ENCODE data around the gene SMAD1. TPM values are rescaled to one million over a fixed set of nuclear protein-coding genes. Genes with fewer than 3 reads are reported as not detected.

The SMAD1 gene
- polyA plus RNA-seq, 3 donors from 2014 or later: 1.3 to 4.5 (median 2.5) TPM

DNA sequence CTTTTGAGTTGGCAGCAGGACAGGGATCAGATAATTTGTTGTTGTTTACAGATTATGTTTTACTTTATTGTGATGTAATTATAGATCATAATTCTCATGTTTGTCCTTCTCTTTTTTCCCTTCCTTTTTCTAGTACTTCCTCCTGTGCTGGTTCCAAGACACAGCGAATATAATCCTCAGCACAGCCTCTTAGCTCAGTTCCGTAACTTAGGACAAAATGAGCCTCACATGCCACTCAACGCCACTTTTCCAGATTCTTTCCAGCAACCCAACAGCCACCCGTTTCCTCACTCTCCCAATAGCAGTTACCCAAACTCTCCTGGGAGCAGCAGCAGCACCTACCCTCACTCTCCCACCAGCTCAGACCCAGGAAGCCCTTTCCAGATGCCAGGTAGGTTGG is 58.0 kb downstream of the SMAD1 start:
- Mint-ChIP-seq H3K9me3 (no peaks in the 10 kb centered on the region), H3K36me3 (no peaks in the 10 kb centered on the region), H3K27ac (no peak overlapping the region), H3K27me3 (ENCODE audit: low read depth in 3 of 3) (peaks cover 0 to 6% (median 0%) of the 10 kb centered on the region in 3 donors), H3K4me3 (no peak overlapping the region), H3K4me1 (no peaks in the 10 kb centered on the region)
- DNase-seq: no peak

DNA sequence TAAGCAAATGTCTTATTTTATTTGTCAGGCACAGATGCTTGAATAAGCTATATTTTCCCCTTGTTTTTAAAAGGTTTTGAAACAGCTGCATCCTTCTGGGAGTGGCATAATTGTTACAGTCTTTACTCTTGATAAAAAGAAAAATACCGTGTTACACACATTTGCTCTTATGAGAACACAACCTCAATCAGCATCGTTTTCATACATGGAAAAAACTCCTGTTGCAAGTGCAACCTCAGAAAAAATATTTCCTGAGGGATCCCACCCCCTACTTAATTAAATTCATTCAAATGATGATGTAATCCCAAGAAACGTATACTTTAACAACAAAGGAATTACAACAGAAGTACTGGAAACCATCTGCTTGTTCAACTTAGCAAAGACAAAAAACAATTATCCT is 58.6 kb downstream of the SMAD1 start:
- no peaks in the 10 kb centered on the region for H3K36me3 Mint-ChIP-seq

DNA sequence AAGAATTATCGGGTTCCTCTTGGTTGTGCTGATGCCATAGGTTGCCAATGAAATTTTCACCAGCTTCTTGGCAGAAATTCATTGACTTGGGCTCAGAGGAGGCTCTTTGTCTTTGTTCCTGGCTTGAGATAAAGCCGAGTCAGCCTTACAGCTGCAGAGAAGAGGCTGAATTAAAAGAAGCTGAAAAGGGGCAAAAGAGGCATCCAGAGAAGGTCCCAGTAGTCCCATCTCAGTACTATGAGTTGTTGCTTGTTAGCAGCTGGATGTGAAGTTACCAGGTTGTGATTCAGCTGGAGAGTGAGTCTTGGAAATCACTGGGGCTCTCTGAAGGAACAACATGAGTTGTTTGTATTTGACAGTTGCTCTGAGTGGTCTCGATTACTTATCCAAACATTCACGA is 59.7 kb downstream of the SMAD1 start:
- peaks cover 0 to 8% (median 0%) of the 10 kb centered on the region in 3 donors for H3K27me3 Mint-ChIP-seq (ENCODE audit: low read depth in 3 of 3)
- no peak overlapping the region for H3K4me3 Mint-ChIP-seq
- DNase-seq: no peak
- H3K4me1 Mint-ChIP-seq: no peaks in the 10 kb centered on the region
- no peaks in the 10 kb centered on the region for H3K9me3 Mint-ChIP-seq
- H3K27ac Mint-ChIP-seq: no peak overlapping the region
- no peaks in the 10 kb centered on the region for H3K36me3 Mint-ChIP-seq

More for the DNA sequence above, 58.6 kb downstream of the SMAD1 start:
- H3K4me3 Mint-ChIP-seq: no peak overlapping the region
- DNase-seq: no peak
- peaks cover 0 to 6% (median 0%) of the 10 kb centered on the region in 3 donors for H3K27me3 Mint-ChIP-seq (ENCODE audit: low read depth in 3 of 3)
- H3K27ac Mint-ChIP-seq: no peak overlapping the region
- no peaks in the 10 kb centered on the region for H3K4me1 Mint-ChIP-seq
- no peaks in the 10 kb centered on the region for H3K9me3 Mint-ChIP-seq

DNA sequence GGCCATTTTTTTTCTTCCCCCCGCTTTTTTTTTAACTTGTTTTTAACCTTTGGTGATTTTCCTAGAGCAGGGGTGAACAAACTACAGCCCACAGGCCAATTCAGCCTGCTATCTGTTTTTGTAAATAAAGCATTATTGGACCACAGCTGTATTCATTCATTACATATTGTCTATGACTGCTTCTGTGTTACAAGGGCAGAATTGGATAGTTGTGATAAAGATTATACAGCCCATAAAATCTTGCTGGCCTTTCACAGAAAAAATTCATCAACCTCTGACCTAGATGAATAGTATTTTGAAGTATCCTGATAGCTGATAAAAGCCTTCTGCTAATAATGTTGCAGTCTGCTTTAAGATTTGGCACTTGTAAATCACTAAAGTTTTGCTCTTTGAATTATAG is 63.4 kb downstream of the SMAD1 start:
- Mint-ChIP-seq H3K27ac (no peak overlapping the region), H3K9me3 (no peaks in the 10 kb centered on the region)

DNA sequence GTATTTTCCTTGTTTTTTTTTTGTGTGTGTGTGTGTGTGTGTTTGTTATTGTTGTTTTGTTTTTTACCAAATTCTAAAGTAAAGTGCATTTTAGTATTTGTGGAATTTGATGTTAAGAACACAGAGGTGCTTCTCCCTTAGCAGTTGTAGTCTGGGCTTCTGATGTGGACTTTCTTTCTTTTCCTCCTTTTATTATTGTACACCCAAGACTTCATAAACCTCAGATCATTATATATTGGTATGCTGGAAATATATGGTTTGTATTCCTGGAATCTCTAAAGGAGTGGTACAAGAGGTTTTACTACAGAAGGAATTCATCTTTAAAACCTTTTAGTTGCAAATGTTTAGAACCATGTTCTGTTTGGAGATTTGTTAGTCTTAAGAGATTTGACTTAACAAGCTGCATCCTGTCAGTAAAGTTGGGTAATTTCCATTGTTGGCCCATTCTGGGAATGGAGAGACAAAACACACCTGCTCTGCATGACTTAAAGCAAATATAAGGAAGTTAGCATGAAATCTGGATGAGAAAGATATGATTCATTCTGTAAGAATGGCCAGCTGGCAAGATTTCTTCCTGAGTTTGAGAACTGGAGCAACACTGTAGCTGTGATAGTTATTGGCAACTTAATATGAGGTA is 64.0 kb downstream of the SMAD1 start:
- Mint-ChIP-seq H3K4me1 (no peaks in the 10 kb centered on the region), H3K4me3 (no peak overlapping the region), H3K36me3 (no peaks in the 10 kb centered on the region)

More for the DNA sequence above, 63.4 kb downstream of the SMAD1 start:
- H3K27me3 Mint-ChIP-seq (ENCODE audit: low read depth in 3 of 3): peaks cover 0 to 2% (median 0%) of the 10 kb centered on the region in 3 donors
- DNase-seq: no peak
- no peaks in the 10 kb centered on the region for H3K4me1 Mint-ChIP-seq
- H3K4me3 Mint-ChIP-seq: no peak overlapping the region
- H3K36me3 Mint-ChIP-seq: no peaks in the 10 kb centered on the region

DNA sequence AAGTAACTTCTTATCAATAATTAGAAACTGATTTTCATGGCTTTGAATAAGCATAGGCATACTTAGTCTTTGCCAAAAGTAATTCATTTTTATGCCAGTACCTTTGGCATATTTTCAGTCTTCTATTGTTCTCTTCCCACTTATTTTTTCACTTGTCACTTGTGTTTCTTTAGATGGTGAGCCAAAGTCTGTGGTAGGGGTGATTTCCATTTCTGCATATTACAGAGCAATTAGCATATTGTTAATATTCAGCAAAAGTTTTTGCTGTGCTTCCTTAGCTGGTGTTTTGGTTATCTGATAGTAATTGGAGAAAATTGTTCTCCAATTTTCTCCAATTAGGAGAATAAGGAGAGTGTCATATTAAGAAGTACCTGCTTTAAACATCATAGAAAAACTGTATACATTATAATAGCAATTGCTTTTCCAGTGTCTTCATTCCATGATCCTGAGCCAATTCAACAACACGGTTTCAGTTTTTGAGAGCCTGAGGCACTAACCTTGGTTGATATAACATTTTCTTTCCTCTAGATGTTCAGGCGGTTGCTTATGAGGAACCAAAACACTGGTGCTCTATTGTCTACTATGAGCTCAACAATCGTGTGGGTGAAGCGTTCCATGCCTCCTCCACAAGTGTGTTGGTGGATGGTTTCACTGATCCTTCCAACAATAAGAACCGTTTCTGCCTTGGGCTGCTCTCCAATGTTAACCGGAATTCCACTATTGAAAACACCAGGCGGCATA is 64.7 kb downstream of the SMAD1 start:
- no peak for DNase-seq
- no peak overlapping the region for H3K27ac Mint-ChIP-seq
- H3K27me3 Mint-ChIP-seq (ENCODE audit: low read depth in 3 of 3): peaks cover 0 to 2% (median 0%) of the 10 kb centered on the region in 3 donors

More for the DNA sequence above, 64.0 kb downstream of the SMAD1 start:
- H3K27me3 Mint-ChIP-seq (ENCODE audit: low read depth in 3 of 3): peaks cover 0 to 2% (median 0%) of the 10 kb centered on the region in 3 donors
- H3K9me3 Mint-ChIP-seq: no peaks in the 10 kb centered on the region
- DNase-seq: no peak
- no peak overlapping the region for H3K27ac Mint-ChIP-seq

DNA sequence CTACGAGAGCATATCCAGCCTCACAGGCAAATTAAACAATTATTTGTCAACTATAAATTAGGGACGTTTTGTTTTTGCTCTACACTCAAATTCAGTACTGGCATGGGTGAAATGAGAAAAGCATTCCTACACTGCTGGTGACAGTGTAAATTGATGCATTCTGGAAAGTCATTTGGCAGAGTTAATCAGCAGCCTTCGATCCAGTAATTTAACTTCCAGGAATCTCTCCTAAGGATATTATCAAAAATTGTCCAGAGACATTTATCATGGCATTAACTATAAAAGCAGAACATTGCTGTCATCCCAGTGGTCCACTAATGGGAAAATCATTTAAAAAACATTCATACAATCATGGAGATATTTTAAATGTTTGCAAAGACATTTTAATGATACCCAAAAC is 70.0 kb downstream of the SMAD1 start:
- peak overlapping the region in 2 of 6 donors; percentile 32 to 81 for H3K27ac Mint-ChIP-seq
- no peaks in the 10 kb centered on the region for H3K36me3 Mint-ChIP-seq
- no peaks in the 10 kb centered on the region for H3K27me3 Mint-ChIP-seq (ENCODE audit: low read depth in 3 of 3)
- peaks cover 15 to 23% of the 10 kb centered on the region in 2 donors for H3K4me1 Mint-ChIP-seq
- H3K4me3 Mint-ChIP-seq: no peak overlapping the region
- no peaks in the 10 kb centered on the region for H3K9me3 Mint-ChIP-seq
- no peak for DNase-seq

More for the DNA sequence above, 64.7 kb downstream of the SMAD1 start:
- Mint-ChIP-seq H3K4me3 (no peak overlapping the region), H3K36me3 (no peaks in the 10 kb centered on the region), H3K9me3 (no peaks in the 10 kb centered on the region), H3K4me1 (peaks cover 0 to 2% of the 10 kb centered on the region in 2 donors)

DNA sequence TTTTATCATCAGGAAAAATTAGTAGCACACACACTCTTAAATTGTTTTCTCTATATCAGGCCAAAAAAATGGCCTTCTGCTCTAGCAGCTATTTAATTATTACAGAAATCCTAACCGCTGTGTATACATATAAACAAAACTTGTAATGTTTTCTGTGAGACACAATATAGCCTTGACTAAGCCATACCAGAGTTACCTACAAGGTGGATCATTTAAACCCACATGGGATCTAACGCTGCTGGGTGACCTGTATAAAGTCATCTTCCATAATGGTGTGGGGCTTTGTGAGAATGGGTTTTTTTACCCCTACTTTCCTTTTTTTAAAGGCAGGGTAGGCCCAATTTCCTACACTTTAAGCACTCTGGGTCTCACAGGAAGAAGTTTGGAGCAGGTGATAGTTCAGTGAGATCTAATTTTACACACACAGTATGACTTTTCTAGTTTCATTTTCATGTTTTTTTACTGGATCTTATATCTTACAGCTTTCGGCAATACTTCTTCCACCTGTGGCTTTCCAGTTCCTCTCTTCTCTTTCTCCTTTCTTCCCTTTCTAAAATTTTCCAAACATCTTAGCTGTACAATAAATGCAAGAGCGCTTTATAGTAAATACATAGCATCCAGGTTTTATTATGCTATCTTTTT is 70.6 kb downstream of the SMAD1 start:
- H3K4me3 Mint-ChIP-seq: peak overlapping the region; percentile 15 to 82 (median 47)
- H3K4me1 Mint-ChIP-seq: peaks cover 15 to 23% of the 10 kb centered on the region in 2 donors
- peak in 2 of 3 donors; percentile 8 to 9 for DNase-seq
- H3K9me3 Mint-ChIP-seq: no peaks in the 10 kb centered on the region
- no peaks in the 10 kb centered on the region for H3K36me3 Mint-ChIP-seq
- H3K27ac Mint-ChIP-seq: peak overlapping the region; percentile 21 to 91 (median 79)
- peaks cover 0 to 2% (median 0%) of the 10 kb centered on the region in 3 donors for H3K27me3 Mint-ChIP-seq (ENCODE audit: low read depth in 3 of 3)

DNA sequence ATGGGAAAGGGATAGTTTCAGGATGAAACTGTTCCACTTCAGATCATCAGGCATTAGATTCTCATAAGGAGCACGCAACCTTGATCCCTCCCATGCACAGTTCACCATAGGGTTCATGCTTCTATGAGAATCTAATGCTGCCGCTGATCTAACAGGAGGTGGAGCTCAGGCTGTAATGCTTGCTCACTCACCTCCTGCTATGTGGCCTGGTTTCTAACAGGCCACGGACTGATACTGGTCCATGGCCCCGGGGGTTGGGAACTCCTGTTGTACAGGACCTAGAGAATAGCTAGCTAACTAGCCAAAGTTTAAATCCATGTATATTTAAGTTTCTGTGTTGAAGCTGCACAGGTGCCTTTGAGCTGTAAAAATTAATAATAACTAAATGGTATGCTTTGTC is 71.7 kb downstream of the SMAD1 start:
- peaks cover 0 to 2% (median 0%) of the 10 kb centered on the region in 3 donors for H3K27me3 Mint-ChIP-seq (ENCODE audit: low read depth in 3 of 3)
- no peak overlapping the region for H3K4me3 Mint-ChIP-seq
- DNase-seq: no peak
- H3K27ac Mint-ChIP-seq: peak overlapping the region in 1 of 6 donors; percentile 19
- peaks cover 15 to 23% of the 10 kb centered on the region in 2 donors for H3K4me1 Mint-ChIP-seq
- H3K36me3 Mint-ChIP-seq: no peaks in the 10 kb centered on the region
- H3K9me3 Mint-ChIP-seq: no peaks in the 10 kb centered on the region

DNA sequence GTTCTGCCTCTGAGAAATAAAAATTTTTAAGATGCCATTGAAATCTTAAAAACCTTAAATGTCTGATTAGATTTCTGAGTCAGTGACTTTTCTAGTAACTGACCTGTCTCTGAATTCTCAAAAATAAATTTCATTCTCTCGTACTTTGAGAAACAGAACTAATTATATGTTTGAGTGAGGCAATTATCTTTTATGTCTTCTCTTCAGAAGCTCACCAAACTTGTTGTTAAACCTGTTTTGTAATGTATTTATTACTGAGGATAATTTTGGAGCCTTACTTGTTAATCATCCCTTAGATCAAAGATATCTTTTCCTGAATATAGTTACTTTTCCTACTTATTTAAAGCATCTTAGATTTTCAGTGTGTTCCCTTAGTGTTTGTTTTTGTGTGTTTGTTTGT is 73.0 kb downstream of the SMAD1 start:
- H3K27ac Mint-ChIP-seq: no peak overlapping the region
- DNase-seq: no peak
- H3K9me3 Mint-ChIP-seq: no peaks in the 10 kb centered on the region
- H3K4me1 Mint-ChIP-seq: peaks cover 15 to 23% of the 10 kb centered on the region in 2 donors
- H3K36me3 Mint-ChIP-seq: no peaks in the 10 kb centered on the region
- no peak overlapping the region for H3K4me3 Mint-ChIP-seq
- H3K27me3 Mint-ChIP-seq (ENCODE audit: low read depth in 3 of 3): peaks cover 0 to 3% (median 2%) of the 10 kb centered on the region in 3 donors

DNA sequence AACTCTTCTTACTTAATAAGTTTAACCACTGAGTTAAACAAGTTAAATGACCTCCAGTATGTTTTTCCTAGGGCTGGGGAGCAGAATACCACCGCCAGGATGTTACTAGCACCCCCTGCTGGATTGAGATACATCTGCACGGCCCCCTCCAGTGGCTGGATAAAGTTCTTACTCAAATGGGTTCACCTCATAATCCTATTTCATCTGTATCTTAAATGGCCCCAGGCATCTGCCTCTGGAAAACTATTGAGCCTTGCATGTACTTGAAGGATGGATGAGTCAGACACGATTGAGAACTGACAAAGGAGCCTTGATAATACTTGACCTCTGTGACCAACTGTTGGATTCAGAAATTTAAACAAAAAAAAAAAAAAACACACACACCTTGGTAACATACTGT is 76.1 kb downstream of the SMAD1 start:
- peak; percentile 19 to 37 (median 29) for DNase-seq
- Mint-ChIP-seq H3K27ac (no peak overlapping the region), H3K27me3 (ENCODE audit: low read depth in 3 of 3) (peaks cover 2 to 4% (median 4%) of the 10 kb centered on the region in 3 donors), H3K4me3 (no peak overlapping the region), H3K9me3 (no peaks in the 10 kb centered on the region), H3K4me1 (peaks cover 5 to 7% of the 10 kb centered on the region in 2 donors), H3K36me3 (no peaks in the 10 kb centered on the region)

DNA sequence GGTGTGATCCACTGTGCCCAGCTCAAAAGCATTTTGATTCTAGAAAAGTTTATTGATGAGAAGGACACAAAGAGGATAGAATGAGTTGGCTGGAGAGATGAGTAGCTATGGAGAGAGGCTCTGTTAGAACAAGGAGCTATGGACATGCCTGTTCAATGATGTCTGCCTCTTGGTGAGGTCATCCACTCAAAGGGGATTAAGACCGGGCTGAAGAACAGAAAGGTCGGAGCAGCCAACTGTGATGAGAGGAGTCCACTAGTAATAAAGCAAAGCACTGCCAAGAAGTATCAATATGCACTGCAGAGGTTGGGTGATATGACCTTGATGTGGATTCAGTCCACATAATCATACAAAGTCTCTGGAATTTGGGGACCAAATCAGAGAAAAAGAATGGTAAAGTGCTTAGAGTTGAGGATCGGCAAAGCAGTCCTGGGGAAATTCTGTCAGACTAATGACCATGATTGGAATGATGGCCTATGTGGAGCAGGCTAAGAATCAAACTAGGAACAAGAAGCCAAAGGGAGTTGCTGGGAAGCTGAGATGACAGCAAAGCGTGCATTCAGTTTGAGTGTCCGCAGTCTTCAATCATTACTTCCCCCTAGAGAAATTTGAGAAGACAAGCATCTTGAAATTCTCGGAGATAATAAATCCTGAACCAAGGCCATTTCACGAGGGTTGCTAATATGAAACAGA is 81.8 kb downstream of the SMAD1 start:
- Mint-ChIP-seq H3K4me1 (no peaks in the 10 kb centered on the region), H3K36me3 (no peaks in the 10 kb centered on the region), H3K27ac (no peak overlapping the region), H3K9me3 (peaks cover 0 to 9% (median under 1%) of the 10 kb centered on the region in 6 donors), H3K4me3 (no peak overlapping the region), H3K27me3 (ENCODE audit: low read depth in 3 of 3) (peaks cover 4 to 30% (median 6%) of the 10 kb centered on the region in 3 donors)
- DNase-seq: no peak

DNA sequence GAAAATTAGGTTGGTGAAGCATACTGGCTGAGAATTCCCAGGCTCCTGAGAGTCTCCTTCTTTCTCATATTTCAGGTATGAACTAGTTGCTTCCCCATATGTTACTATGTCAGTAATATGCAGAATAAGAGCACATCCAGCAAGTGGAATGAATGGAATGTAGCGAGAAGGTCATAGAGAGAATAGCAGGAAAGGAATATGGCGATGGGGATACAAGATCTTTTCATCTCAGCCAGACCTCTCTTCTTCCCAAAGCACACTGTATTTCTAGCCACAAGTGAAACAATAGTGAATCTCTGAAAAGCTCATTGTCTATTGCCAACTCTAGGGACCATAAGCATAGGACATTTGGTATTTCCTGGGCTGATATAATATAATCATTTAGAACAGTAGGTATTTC is 82.9 kb downstream of the SMAD1 start:
- no peaks in the 10 kb centered on the region for H3K4me1 Mint-ChIP-seq
- H3K27me3 Mint-ChIP-seq (ENCODE audit: low read depth in 3 of 3): peaks cover 3 to 35% (median 4%) of the 10 kb centered on the region in 3 donors
- H3K36me3 Mint-ChIP-seq: no peaks in the 10 kb centered on the region
- H3K4me3 Mint-ChIP-seq: no peak overlapping the region
- H3K9me3 Mint-ChIP-seq: peaks cover 0 to 9% (median 3%) of the 10 kb centered on the region in 6 donors
- H3K27ac Mint-ChIP-seq: no peak overlapping the region
- no peak for DNase-seq
